ENCODE data around the gene BLVRB.

- no peak for TF ChIP-seq CTCF (IDR thresholded peaks at IDR 0.05)
- TF ChIP-seq POLR2A (IDR thresholded peaks at IDR 0.05), result no peak
Observed at GRCh38 chr19:40422748-40423566, 42.6 kb downstream of the BLVRB start.
